Right lobe of liver (tissue), 6 donors: ENCODE data around the gene SOBP. TPM values are rescaled to one million over a fixed set of nuclear protein-coding genes. Genes with fewer than 3 reads are reported as not detected.
A peak's percentile ranks its signal among the peaks of the same experiment; 100 is the strongest.

Experiments
- ATAC-seq, 4 donors: fragments of 200-7000 bp; cut with Tn5 transposase; one replicate each; pipeline ENCODE4 v1.9.1; 2020; ENCODE audit warnings: mild to moderate bottlenecking in 4 of 4, moderate library complexity in 4 of 4
- DNase-seq, 3 donors: peaks; one replicate each; pipeline ENCODE4 v3.0.0-alpha.2; 2020
- H3K27ac ChIP-seq, 3 donors: fragments of 200-600 bp; one replicate each; pipeline ENCODE4 v1.8.0; 2022
- H3K27me3 ChIP-seq, 2 donors: fragments of 200-600 bp; one replicate each; pipeline ENCODE4 v1.8.0; 2022
- H3K36me3 ChIP-seq, 4 donors: fragments of 200-600 bp; sonication (generic) in 1 of 4; one replicate each; pipeline versions ENCODE4 v1.5.1 to v1.8.0; 2017 to 2022; ENCODE audit warnings: control low read depth in 1 of 4
- H3K4me1 ChIP-seq, 4 donors: fragments of 200-600 bp; sonication (generic) in 1 of 4; one replicate each; pipeline versions ENCODE4 v1.5.1 to v1.8.0; 2017 to 2022; ENCODE audit warnings: control low read depth in 1 of 4
- H3K4me3 ChIP-seq, 3 donors: fragments of 200-600 bp; one replicate each; pipeline ENCODE4 v1.8.0; 2022
- H3K9me3 ChIP-seq, 4 donors: fragments of 200-600 bp; sonication (generic) in 1 of 4; one replicate each; pipeline versions ENCODE4 v1.5.1 to v1.8.0; 2017 to 2022; ENCODE audit warnings: control low read depth in 1 of 4
- POLR2A ChIP-seq: fragments of 450-650 bp; IDR thresholded peaks from one replicate; pipeline ENCODE4 v1.6.1; 2017; ENCODE audit warnings: antibody characterized with exemption, mild to moderate bottlenecking
- WGBS: methylation state at CpG from one replicate; pipeline ENCODE4 v1.1.6; 2018; ENCODE audit warnings: low coverage, low lambda C conversion rate; ENCODE audit not compliant: insufficient coverage; ENCODE audit errors: missing lambda C conversion rate; 5-methylcytosine and 5-hydroxymethylcytosine counted together
- intact Hi-C, 2 donors: fragments of 100-400 bp; cut with DNase I; formaldehyde crosslinking; loops; one replicate each; pipeline versions ENCODE4 v1.11.2 to v1.14.1; 2022
- total RNA-seq, 6 experiments: library from RNA; depleted of rRNA in 2 of 6; stranded (reverse); fragments of >200 nt in 2 of 6; fragmentation: NEBNext Ultra II Directional in 3 of 6; extraction: Animal tissue kit (Norgen Biotek cat#: 25700) in 3 of 6; gene quantifications; one replicate each; pipeline versions ENCODE4 v1.1.0 to v1.2.4, GENCODE V29; 2016 to 2023
- TF ChIP-seq, protein P1 (sequence below), 4 donors: fragments of 200-600 bp in 3 of 4; fragments of 450-650 bp in 1 of 4; IDR thresholded peaks; one replicate each; pipeline versions ENCODE4 v1.5.1 to v1.8.0; 2016 to 2022; ENCODE audit warnings: antibody characterized with exemption in 4 of 4, mild to moderate bottlenecking in 2 of 4
- donor health status: DM: no; HTN: yes; CAD: no.
- donor health status: DM: no; HTN: no; CAD: no.
- donor health status: DM: no; HTN: no; CAD: no.
- donor health status: DM: no; HTN: yes; CAD: no.
- donor health status: DM: no; HTN: yes; CAD: no.

The SOBP gene
- total RNA-seq, 6 experiments from 2014 or later = 1.3 to 3.5 (median 1.6) TPM

DNA sequence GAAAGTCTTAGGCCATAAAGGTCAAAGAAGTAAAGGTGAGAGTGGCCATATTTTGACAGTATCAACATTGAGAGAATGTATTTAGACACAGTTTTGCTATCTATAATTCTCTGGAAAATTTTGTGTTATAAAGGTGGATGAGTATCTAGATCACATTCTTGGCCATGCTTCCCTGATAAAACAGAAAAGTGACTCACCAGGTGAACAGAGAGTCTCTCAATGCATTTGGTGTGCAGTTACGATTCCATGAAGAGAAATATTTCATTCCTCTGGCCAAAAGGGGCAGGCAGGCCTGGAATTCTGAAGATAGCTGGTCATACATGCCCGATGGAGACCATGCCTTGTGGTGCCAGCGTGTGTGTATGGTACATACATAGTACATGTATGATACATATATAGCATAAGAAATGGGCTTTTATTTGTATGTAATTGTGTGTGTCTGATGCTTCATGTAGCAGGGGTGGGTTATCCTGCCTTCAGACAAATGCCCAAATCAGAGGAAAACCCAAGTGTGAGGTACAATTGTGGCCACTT lies 164.0 kb downstream of the SOBP start:
- 86% methylated on average over 1 of the region's 3 CpGs for WGBS
- no peaks in the 10 kb centered on the region for H3K36me3 ChIP-seq

DNA sequence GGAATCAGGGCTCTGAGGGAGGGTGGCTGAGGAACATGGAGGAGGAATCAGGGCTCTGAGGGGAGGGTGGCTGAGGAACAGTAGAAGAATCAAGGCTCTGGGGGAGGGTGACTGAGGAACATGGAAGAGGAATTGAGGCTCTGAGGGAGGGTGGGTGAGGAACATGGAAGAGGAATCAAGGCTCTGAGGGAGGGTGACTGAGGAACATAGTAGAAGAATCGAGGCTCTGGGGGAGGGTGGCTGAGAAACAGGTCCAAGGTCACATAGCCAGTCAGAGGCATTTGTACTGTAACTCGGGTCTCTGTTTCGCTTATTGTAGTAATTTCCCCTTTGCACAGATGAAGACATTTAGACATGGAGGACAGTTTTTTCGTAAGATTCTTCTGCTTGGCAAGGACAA lies 164.8 kb downstream of the SOBP start:
- no peak for DNase-seq
- WGBS = 38% methylated on average over 3 of the region's 4 CpGs
- ATAC-seq = peak; percentile 52 to 76 (median 61)
- Histone ChIP-seq H3K9me3 (no peaks in the 10 kb centered on the region), H3K27me3 (no peaks in the 10 kb centered on the region), H3K4me3 (no peak overlapping the region), H3K27ac (no peak overlapping the region), H3K4me1 (no peaks in the 10 kb centered on the region), H3K36me3 (no peaks in the 10 kb centered on the region)
- intact Hi-C loops = no loop called here
- no peak for TF ChIP-seq POLR2A
- TF ChIP-seq, protein P1, sequence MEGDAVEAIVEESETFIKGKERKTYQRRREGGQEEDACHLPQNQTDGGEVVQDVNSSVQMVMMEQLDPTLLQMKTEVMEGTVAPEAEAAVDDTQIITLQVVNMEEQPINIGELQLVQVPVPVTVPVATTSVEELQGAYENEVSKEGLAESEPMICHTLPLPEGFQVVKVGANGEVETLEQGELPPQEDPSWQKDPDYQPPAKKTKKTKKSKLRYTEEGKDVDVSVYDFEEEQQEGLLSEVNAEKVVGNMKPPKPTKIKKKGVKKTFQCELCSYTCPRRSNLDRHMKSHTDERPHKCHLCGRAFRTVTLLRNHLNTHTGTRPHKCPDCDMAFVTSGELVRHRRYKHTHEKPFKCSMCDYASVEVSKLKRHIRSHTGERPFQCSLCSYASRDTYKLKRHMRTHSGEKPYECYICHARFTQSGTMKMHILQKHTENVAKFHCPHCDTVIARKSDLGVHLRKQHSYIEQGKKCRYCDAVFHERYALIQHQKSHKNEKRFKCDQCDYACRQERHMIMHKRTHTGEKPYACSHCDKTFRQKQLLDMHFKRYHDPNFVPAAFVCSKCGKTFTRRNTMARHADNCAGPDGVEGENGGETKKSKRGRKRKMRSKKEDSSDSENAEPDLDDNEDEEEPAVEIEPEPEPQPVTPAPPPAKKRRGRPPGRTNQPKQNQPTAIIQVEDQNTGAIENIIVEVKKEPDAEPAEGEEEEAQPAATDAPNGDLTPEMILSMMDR (IDR thresholded peaks at IDR 0.05) = no peak

More for the DNA sequence above, 164.0 kb downstream of the SOBP start:
- intact Hi-C loops = no loop called here
- H3K27ac ChIP-seq = no peak overlapping the region
- no peaks in the 10 kb centered on the region for H3K27me3 ChIP-seq
- H3K4me1 ChIP-seq = no peaks in the 10 kb centered on the region
- no peak overlapping the region for H3K4me3 ChIP-seq
- TF ChIP-seq POLR2A = no peak
- TF ChIP-seq, protein P1 (IDR thresholded peaks at IDR 0.05) = no peak
- ATAC-seq (no peak), DNase-seq (no peak)
- no peaks in the 10 kb centered on the region for H3K9me3 ChIP-seq

DNA sequence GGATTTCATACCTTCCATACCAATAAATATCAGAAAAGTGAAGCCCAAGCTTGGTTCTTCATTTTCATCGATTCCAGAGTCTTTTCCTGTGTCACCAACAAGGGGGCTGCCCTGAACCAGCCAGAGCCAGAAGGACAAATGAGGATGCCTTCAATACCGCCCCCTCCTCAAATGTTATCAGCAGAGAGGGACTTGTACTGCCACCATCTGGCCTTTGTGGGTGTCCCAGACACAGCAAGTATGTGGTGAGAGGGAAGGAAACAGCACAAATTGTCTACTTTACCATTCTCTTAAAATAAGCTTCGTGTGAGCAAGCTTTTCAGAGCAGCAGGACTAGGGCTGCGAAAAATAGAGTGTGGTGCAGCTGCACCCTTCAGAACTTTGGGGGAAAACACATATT lies 165.3 kb downstream of the SOBP start:
- 55% methylated on average over 4 of the region's 4 CpGs for WGBS
- no peaks in the 10 kb centered on the region for H3K27me3 ChIP-seq
- intact Hi-C loops = no loop called here
- no peaks in the 10 kb centered on the region for H3K9me3 ChIP-seq
- DNase-seq (no peak), ATAC-seq (peak; percentile 43 to 54 (median 48))
- H3K4me3 ChIP-seq = no peak overlapping the region
- H3K27ac ChIP-seq = no peak overlapping the region
- no peaks in the 10 kb centered on the region for H3K4me1 ChIP-seq
- TF ChIP-seq, protein P1 (IDR thresholded peaks at IDR 0.05) = peak; percentile 31 to 40 (median 34)
- no peak for TF ChIP-seq POLR2A
- no peaks in the 10 kb centered on the region for H3K36me3 ChIP-seq

DNA sequence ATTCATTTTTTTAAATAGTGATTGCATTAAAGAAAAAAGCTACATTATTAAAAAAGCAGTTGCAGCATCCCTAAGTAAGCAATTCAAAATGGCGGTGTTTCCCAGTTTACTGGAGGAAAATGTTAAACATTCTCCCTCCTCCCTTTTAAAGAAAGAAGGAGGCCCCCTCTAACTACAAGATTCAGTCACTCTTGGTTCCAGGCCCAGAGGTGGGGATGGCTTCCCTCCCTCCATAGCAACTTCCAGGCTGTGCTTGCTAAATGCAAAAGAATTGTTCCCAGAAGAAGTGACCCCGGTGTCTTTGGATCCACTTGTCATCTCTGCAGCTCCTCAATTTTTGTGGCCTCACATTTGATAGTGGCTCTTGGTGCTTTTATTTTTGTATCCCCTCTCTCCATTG lies 165.9 kb downstream of the SOBP start:
- intact Hi-C loops = no loop called here
- no peaks in the 10 kb centered on the region for H3K27me3 ChIP-seq
- ATAC-seq (no peak), DNase-seq (no peak)
- no peaks in the 10 kb centered on the region for H3K9me3 ChIP-seq
- H3K36me3 ChIP-seq = no peaks in the 10 kb centered on the region
- no peak overlapping the region for H3K4me3 ChIP-seq
- 80% methylated on average over 1 of the region's 2 CpGs for WGBS
- no peak overlapping the region for H3K27ac ChIP-seq
- peaks cover 0 to 3% (median 0%) of the 10 kb centered on the region in 4 donors for H3K4me1 ChIP-seq
- TF ChIP-seq POLR2A = no peak
- TF ChIP-seq, protein P1 (IDR thresholded peaks at IDR 0.05) = no peak

DNA sequence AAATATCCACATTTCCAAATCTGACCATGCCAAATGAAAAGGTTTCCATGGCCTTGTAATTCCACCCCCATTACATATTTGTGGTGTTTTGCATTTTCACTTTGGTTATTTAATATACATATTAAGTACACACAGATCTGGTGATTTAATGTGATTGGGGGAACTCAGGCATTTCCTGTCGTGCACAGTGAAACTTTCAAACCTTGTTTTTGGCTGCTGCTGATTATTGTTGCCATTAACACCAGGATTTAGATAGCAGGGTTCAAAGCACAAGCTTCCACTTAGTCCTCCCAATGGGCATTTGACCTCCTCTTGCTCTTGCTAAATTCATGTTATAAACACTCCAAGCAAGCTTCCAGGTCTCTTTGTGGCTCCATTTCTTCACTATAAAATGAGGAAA lies 166.5 kb downstream of the SOBP start:
- 38% methylated on average over 1 of the region's 1 CpG for WGBS
- Histone ChIP-seq H3K4me3 (no peak overlapping the region), H3K27ac (no peak overlapping the region), H3K4me1 (peaks cover 0 to 8% (median under 1%) of the 10 kb centered on the region in 4 donors), H3K9me3 (no peaks in the 10 kb centered on the region), H3K27me3 (no peaks in the 10 kb centered on the region), H3K36me3 (no peaks in the 10 kb centered on the region)
- ATAC-seq (no peak), DNase-seq (no peak)
- intact Hi-C loops = no loop called here
- TF ChIP-seq, protein P1 (IDR thresholded peaks at IDR 0.05) = no peak
- no peak for TF ChIP-seq POLR2A
